ENCODE measurements around the gene DAW1.

Gene DAW1

DNA sequence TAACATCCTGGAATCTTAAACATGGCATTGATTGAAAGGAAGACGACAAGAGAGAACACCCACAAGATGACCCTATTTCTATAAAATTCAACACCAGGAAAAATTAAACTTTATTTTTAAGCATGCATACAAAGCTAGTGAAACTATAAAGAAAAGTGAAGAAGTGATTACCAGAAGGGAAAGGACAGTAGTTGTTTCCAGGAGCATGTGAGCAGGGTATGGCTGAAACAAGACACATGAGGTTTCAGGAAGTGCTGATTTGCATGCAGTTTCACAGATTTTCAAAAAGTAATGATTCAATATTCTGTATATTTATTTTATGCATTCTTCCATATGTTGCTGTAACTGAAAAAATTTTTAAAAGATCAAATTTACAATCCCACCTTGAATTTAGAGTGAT lies 24.6 kb upstream of the DAW1 start:
- H3K9ac ChIP-seq (ENCODE audit: low read length), result no peak overlapping the region
- H3K79me2 ChIP-seq (ENCODE audit: insufficient read depth, low read length), result no peaks in the 10 kb centered on the region
- no peaks in the 10 kb centered on the region for H3F3A ChIP-seq (ENCODE audit: insufficient read depth, low read length)
- H3K4me2 ChIP-seq (ENCODE audit: low read length), result no peak overlapping the region
- H3K4me1 ChIP-seq (ENCODE audit: insufficient read depth, low read length, severe bottlenecking), result no peaks in the 10 kb centered on the region
- H2AFZ ChIP-seq (ENCODE audit: low read length), result no peak overlapping the region
- H3K36me3 ChIP-seq (ENCODE audit: insufficient read depth, low read length), result no peaks in the 10 kb centered on the region
- H3K4me3 ChIP-seq (ENCODE audit: low read depth, low read length, poor library complexity, severe bottlenecking), result no peak overlapping the region
- no peak overlapping the region for H3K27ac ChIP-seq (ENCODE audit: low read depth, low read length, poor library complexity, severe bottlenecking)
- H3K27me3 ChIP-seq (ENCODE audit: insufficient read depth, low read length), result no peaks in the 10 kb centered on the region
- H3K9me3 ChIP-seq (ENCODE audit: low read length), result no peaks in the 10 kb centered on the region
- TF ChIP-seq, protein P1, sequence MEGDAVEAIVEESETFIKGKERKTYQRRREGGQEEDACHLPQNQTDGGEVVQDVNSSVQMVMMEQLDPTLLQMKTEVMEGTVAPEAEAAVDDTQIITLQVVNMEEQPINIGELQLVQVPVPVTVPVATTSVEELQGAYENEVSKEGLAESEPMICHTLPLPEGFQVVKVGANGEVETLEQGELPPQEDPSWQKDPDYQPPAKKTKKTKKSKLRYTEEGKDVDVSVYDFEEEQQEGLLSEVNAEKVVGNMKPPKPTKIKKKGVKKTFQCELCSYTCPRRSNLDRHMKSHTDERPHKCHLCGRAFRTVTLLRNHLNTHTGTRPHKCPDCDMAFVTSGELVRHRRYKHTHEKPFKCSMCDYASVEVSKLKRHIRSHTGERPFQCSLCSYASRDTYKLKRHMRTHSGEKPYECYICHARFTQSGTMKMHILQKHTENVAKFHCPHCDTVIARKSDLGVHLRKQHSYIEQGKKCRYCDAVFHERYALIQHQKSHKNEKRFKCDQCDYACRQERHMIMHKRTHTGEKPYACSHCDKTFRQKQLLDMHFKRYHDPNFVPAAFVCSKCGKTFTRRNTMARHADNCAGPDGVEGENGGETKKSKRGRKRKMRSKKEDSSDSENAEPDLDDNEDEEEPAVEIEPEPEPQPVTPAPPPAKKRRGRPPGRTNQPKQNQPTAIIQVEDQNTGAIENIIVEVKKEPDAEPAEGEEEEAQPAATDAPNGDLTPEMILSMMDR (IDR thresholded peaks at IDR 0.05; ENCODE audit: low read length), result no peak
- no peak for TF ChIP-seq EZH2 (IDR thresholded peaks at IDR 0.05; ENCODE audit: borderline replicate concordance, low read length)
- H4K20me1 ChIP-seq (ENCODE audit: insufficient read depth, low read length), result no peaks in the 10 kb centered on the region
- no peaks in the 10 kb centered on the region for H3K9me2 ChIP-seq (ENCODE audit: low read depth, low read length)

DNA sequence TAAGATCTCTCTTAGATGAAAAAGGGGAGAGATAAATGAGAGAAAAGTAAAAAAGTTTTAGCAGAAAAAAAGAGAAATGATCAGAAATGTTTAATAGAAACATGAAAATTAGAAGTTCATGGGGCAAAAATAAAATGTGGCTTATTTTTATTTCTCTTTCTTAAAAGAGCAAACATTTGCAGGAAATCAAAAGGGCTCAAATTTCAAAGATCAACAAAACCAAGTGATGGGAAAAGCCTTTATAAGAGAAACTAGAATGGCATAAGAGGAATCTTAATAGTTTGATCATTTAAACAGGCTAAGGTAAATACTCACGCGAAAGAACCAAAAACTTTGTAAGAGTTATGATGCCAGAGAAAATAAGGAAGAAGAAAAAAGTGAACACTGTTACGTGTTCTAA lies 23.3 kb upstream of the DAW1 start:
- no peaks in the 10 kb centered on the region for H3K9me2 ChIP-seq (ENCODE audit: low read depth, low read length)
- no peaks in the 10 kb centered on the region for H4K20me1 ChIP-seq (ENCODE audit: insufficient read depth, low read length)
- no peak overlapping the region for H3K9ac ChIP-seq (ENCODE audit: low read length)
- no peak overlapping the region for H3K4me3 ChIP-seq (ENCODE audit: low read depth, low read length, poor library complexity, severe bottlenecking)
- TF ChIP-seq, protein P1 (IDR thresholded peaks at IDR 0.05; ENCODE audit: low read length), result no peak
- TF ChIP-seq EZH2 (IDR thresholded peaks at IDR 0.05; ENCODE audit: borderline replicate concordance, low read length), result no peak
- no peaks in the 10 kb centered on the region for H3K36me3 ChIP-seq (ENCODE audit: insufficient read depth, low read length)
- H3F3A ChIP-seq (ENCODE audit: insufficient read depth, low read length), result no peaks in the 10 kb centered on the region
- H3K79me2 ChIP-seq (ENCODE audit: insufficient read depth, low read length), result no peaks in the 10 kb centered on the region
- H2AFZ ChIP-seq (ENCODE audit: low read length), result no peak overlapping the region
- no peak overlapping the region for H3K27ac ChIP-seq (ENCODE audit: low read depth, low read length, poor library complexity, severe bottlenecking)
- no peaks in the 10 kb centered on the region for H3K27me3 ChIP-seq (ENCODE audit: insufficient read depth, low read length)
- no peaks in the 10 kb centered on the region for H3K4me1 ChIP-seq (ENCODE audit: insufficient read depth, low read length, severe bottlenecking)
- H3K4me2 ChIP-seq (ENCODE audit: low read length), result no peak overlapping the region
- no peaks in the 10 kb centered on the region for H3K9me3 ChIP-seq (ENCODE audit: low read length)

DNA sequence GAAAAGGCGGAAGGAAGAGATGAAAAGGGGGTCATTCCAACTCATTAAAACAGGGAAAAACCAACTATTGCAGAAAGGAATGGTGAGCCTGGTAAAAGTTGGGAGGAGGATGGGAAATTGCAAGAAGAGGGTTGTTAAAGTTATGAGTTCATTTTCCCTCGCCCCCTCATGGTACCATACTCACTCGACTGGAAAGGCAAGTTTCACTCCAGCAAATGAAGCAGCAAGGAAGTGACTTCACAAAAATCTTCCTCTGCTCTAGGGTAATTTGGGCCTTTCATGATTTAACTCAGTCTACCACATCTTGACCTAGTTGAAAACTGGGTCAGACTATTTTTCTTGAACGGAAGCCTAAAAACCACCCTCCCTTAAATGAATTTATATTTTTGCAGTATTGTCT lies 22.8 kb upstream of the DAW1 start:
- Histone ChIP-seq H3K27me3 (ENCODE audit: insufficient read depth, low read length) (no peaks in the 10 kb centered on the region), H3K9ac (ENCODE audit: low read length) (no peak overlapping the region), H3K9me3 (ENCODE audit: low read length) (no peaks in the 10 kb centered on the region), H3K36me3 (ENCODE audit: insufficient read depth, low read length) (no peaks in the 10 kb centered on the region), H3K27ac (ENCODE audit: low read depth, low read length, poor library complexity, severe bottlenecking) (no peak overlapping the region), H3K4me2 (ENCODE audit: low read length) (no peak overlapping the region), H3K79me2 (ENCODE audit: insufficient read depth, low read length) (no peaks in the 10 kb centered on the region), H4K20me1 (ENCODE audit: insufficient read depth, low read length) (no peaks in the 10 kb centered on the region), H3K4me3 (ENCODE audit: low read depth, low read length, poor library complexity, severe bottlenecking) (no peak overlapping the region), H2AFZ (ENCODE audit: low read length) (no peak overlapping the region), H3F3A (ENCODE audit: insufficient read depth, low read length) (no peaks in the 10 kb centered on the region), H3K4me1 (ENCODE audit: insufficient read depth, low read length, severe bottlenecking) (no peaks in the 10 kb centered on the region), H3K9me2 (ENCODE audit: low read depth, low read length) (no peaks in the 10 kb centered on the region)
- TF ChIP-seq, protein P1 (IDR thresholded peaks at IDR 0.05; ENCODE audit: low read length), result no peak
- TF ChIP-seq EZH2 (IDR thresholded peaks at IDR 0.05; ENCODE audit: borderline replicate concordance, low read length), result no peak

Measured in OCI-LY1 (cell line).